ENCODE measurements around the gene PRDM12. TPM values are rescaled to one million over a fixed set of nuclear protein-coding genes. Genes with fewer than 3 reads are reported as not detected.

PRDM12 gene
- total and polyA plus RNA-seq, 2 donors from 2014 or later = not detected

- no peak for FAIRE-seq
- intact Hi-C loops (cut with DNase I) = no loop called here
- no peaks in the 10 kb centered on the region for H3K27me3 ChIP-seq (ENCODE audit: control insufficient read depth, insufficient read depth, low read length)
- H3K4me3 ChIP-seq (ENCODE audit: low read length in 3 of 3) = no peak overlapping the region
- H3K27ac ChIP-seq (ENCODE audit: low read depth in 2 of 2, low read length in 2 of 2) = no peak overlapping the region
- DNase-seq = no peak
- peaks cover 6 to 23% (median 12%) of the 10 kb centered on the region in 3 donors for H3K36me3 ChIP-seq (ENCODE audit: control insufficient read depth in 2 of 3, insufficient read depth in 3 of 3, low read length in 3 of 3)
- no peaks in the 10 kb centered on the region for H3K9me3 ChIP-seq (ENCODE audit: control insufficient read depth in 2 of 3, insufficient read depth in 1 of 3, low read length in 3 of 3)
- H3K9ac ChIP-seq (ENCODE audit: low read length in 3 of 3) = no peak overlapping the region
- TF ChIP-seq CTCF (IDR thresholded peaks at IDR 0.05; ENCODE audit: borderline replicate concordance, extremely low read depth, insufficient read depth) = no peak
- H3K4me1 ChIP-seq (ENCODE audit: control insufficient read depth in 2 of 3, insufficient read depth in 2 of 3, low read depth in 1 of 3, low read length in 3 of 3) = peaks cover 0 to 7% (median 4%) of the 10 kb centered on the region in 3 donors
These were observed 31.8 kb downstream of the PRDM12 start for GRCh38 chr9:130696139-130696650.

- H3K36me3 ChIP-seq (ENCODE audit: control insufficient read depth in 2 of 3, insufficient read depth in 3 of 3, low read length in 3 of 3) = peaks cover 6 to 23% (median 19%) of the 10 kb centered on the region in 3 donors
- no peak for FAIRE-seq
- DNase-seq = no peak
- H3K9ac ChIP-seq (ENCODE audit: low read length in 3 of 3) = no peak overlapping the region
- TF ChIP-seq CTCF (IDR thresholded peaks at IDR 0.05; ENCODE audit: borderline replicate concordance, extremely low read depth, insufficient read depth) = no peak
- H3K4me1 ChIP-seq (ENCODE audit: control insufficient read depth in 2 of 3, insufficient read depth in 2 of 3, low read depth in 1 of 3, low read length in 3 of 3) = peaks cover 0 to 7% (median 4%) of the 10 kb centered on the region in 3 donors
- no peaks in the 10 kb centered on the region for H3K27me3 ChIP-seq (ENCODE audit: control insufficient read depth, insufficient read depth, low read length)
- no peaks in the 10 kb centered on the region for H3K9me3 ChIP-seq (ENCODE audit: control insufficient read depth in 2 of 3, insufficient read depth in 1 of 3, low read length in 3 of 3)
- no peak overlapping the region for H3K27ac ChIP-seq (ENCODE audit: low read depth in 2 of 2, low read length in 2 of 2)
- intact Hi-C loops (cut with DNase I) = no loop called here
- H3K4me3 ChIP-seq (ENCODE audit: low read length in 3 of 3) = no peak overlapping the region
These were observed 32.6 kb downstream of the PRDM12 start for GRCh38 chr9:130696996-130697395.

GRCh38 chr9:130698514-130698913, 34.1 kb downstream of the PRDM12 start:
- intact Hi-C loops (cut with DNase I) = no loop called here
- Histone ChIP-seq H3K4me1 (ENCODE audit: control insufficient read depth in 2 of 3, insufficient read depth in 2 of 3, low read depth in 1 of 3, low read length in 3 of 3) (peaks cover 0 to 5% (median 0%) of the 10 kb centered on the region in 3 donors), H3K9me3 (ENCODE audit: control insufficient read depth in 2 of 3, insufficient read depth in 1 of 3, low read length in 3 of 3) (no peaks in the 10 kb centered on the region), H3K27me3 (ENCODE audit: control insufficient read depth, insufficient read depth, low read length) (no peaks in the 10 kb centered on the region), H3K4me3 (ENCODE audit: low read length in 3 of 3) (no peak overlapping the region), H3K36me3 (ENCODE audit: control insufficient read depth in 2 of 3, insufficient read depth in 3 of 3, low read length in 3 of 3) (peaks cover 13 to 32% (median 25%) of the 10 kb centered on the region in 3 donors), H3K9ac (ENCODE audit: low read length in 3 of 3) (no peak overlapping the region), H3K27ac (ENCODE audit: low read depth in 2 of 2, low read length in 2 of 2) (no peak overlapping the region)
- DNase-seq (no peak), FAIRE-seq (no peak)
- TF ChIP-seq CTCF (IDR thresholded peaks at IDR 0.05; ENCODE audit: borderline replicate concordance, extremely low read depth, insufficient read depth) = no peak

- Histone ChIP-seq H3K27me3 (ENCODE audit: control insufficient read depth, insufficient read depth, low read length) (no peaks in the 10 kb centered on the region), H3K4me3 (ENCODE audit: low read length in 3 of 3) (no peak overlapping the region), H3K36me3 (ENCODE audit: control insufficient read depth in 2 of 3, insufficient read depth in 3 of 3, low read length in 3 of 3) (peaks cover 14 to 37% (median 30%) of the 10 kb centered on the region in 3 donors), H3K9ac (ENCODE audit: low read length in 3 of 3) (no peak overlapping the region), H3K9me3 (ENCODE audit: control insufficient read depth in 2 of 3, insufficient read depth in 1 of 3, low read length in 3 of 3) (no peaks in the 10 kb centered on the region), H3K4me1 (ENCODE audit: control insufficient read depth in 2 of 3, insufficient read depth in 2 of 3, low read depth in 1 of 3, low read length in 3 of 3) (peaks cover 0 to 4% (median 0%) of the 10 kb centered on the region in 3 donors), H3K27ac (ENCODE audit: low read depth in 2 of 2, low read length in 2 of 2) (no peak overlapping the region)
- DNase-seq (no peak), FAIRE-seq (no peak)
- intact Hi-C loops (cut with DNase I) = no loop called here
- TF ChIP-seq CTCF (IDR thresholded peaks at IDR 0.05; ENCODE audit: borderline replicate concordance, extremely low read depth, insufficient read depth) = no peak
These were observed 34.7 kb downstream of the PRDM12 start for GRCh38 chr9:130699047-130699446.
